PC-3 (cell line): Measurements from ENCODE around the gene ADAT2. TPM values are rescaled to one million over a fixed set of nuclear protein-coding genes. Genes with fewer than 3 reads are reported as not detected.

ENCODE experiments used
- ATAC-seq: fragments of 200-7000 bp; cut with Tn5 transposase; 2 replicates; pipeline ENCODE4 v1.9.1; 2020; ENCODE audit warnings: mild to moderate bottlenecking, moderate library complexity
- BruUV-seq: library from RNA; stranded (reverse); fragments of 400-500 nt; replicated peaks from 2 replicates; lab custom pipeline; 2021; lab: Mats Ljungman, UMichigan
- CTCF ChIA-PET: fragments of 300-600 bp; sonication (Branson Sonifier 250); formaldehyde crosslinking; loops from one replicate; lab custom pipeline; 2022; ENCODE audit warnings: antibody characterized with exemption; lab: Charles Lee
- POLR2A ChIA-PET: fragments of 300-600 bp; sonication (Branson Sonifier 250); formaldehyde crosslinking; loops from one replicate; lab custom pipeline; 2022; ENCODE audit warnings: antibody characterized with exemption; ENCODE audit not compliant: unreplicated experiment; lab: Charles Lee
- DNase-seq: peaks from one replicate; pipeline ENCODE4 v3.0.0-alpha.2; 2015
- H2AFZ ChIP-seq: fragments of 300-600 bp; sonication (generic); 2 replicates; pipeline ENCODE4 v1.6.0; 2016; ENCODE audit warnings: antibody characterized with exemption, low read length
- H3F3A ChIP-seq: fragments of 300-600 bp; sonication (generic); one replicate; pipeline ENCODE4 v1.6.0; 2017; ENCODE audit warnings: antibody characterized with exemption, low read length, control low read depth, mild to moderate bottlenecking; ENCODE audit not compliant: unreplicated experiment
- H3K27ac ChIP-seq: fragments of 300-600 bp; sonication (generic); 2 replicates; pipeline ENCODE4 v1.5.1; 2016; ENCODE audit warnings: mild to moderate bottlenecking, low read length
- H3K27me3 ChIP-seq: fragments of 300-600 bp; sonication (generic); 2 replicates; pipeline ENCODE4 v1.6.1; 2016; ENCODE audit warnings: low read length, mixed read lengths
- H3K36me3 ChIP-seq: fragments of 300-600 bp; sonication (generic); 2 replicates; pipeline ENCODE4 v1.6.1; 2016; ENCODE audit warnings: low read depth, mixed run types, low read length, mixed read lengths
- H3K4me1 ChIP-seq: fragments of 300-600 bp; sonication (generic); 2 replicates; pipeline ENCODE4 v1.5.1; 2016; ENCODE audit warnings: low read length; ENCODE audit not compliant: insufficient read depth
- H3K4me2 ChIP-seq: fragments of 300-600 bp; sonication (generic); 2 replicates; pipeline ENCODE4 v1.6.0; 2016; ENCODE audit warnings: low read length
- H3K4me3 ChIP-seq: fragments of 300-600 bp; sonication (generic); 2 replicates; pipeline ENCODE4 v1.5.1; 2016; ENCODE audit warnings: mild to moderate bottlenecking, low read length, mixed read lengths
- H3K79me2 ChIP-seq: fragments of 300-600 bp; sonication (generic); 2 replicates; pipeline ENCODE4 v1.6.1; 2017; ENCODE audit warnings: low read length, mixed read lengths
- H3K9ac ChIP-seq: fragments of 300-600 bp; sonication (generic); 2 replicates; pipeline ENCODE4 v1.6.0; 2016; ENCODE audit warnings: mild to moderate bottlenecking, low read length
- H3K9me2 ChIP-seq: fragments of 300-600 bp; sonication (generic); replicated peaks from 2 replicates; pipeline ENCODE4 v1.6.1; 2016; ENCODE audit warnings: mixed run types, low read length, mixed read lengths
- H3K9me3 ChIP-seq: fragments of 300-600 bp; sonication (generic); 2 replicates; pipeline ENCODE4 v1.6.1; 2016; ENCODE audit warnings: low read length, mixed read lengths
- H4K20me1 ChIP-seq: fragments of 300-600 bp; sonication (generic); 2 replicates; pipeline ENCODE4 v1.6.1; 2016; ENCODE audit warnings: low read length, mixed read lengths
- EZH2 ChIP-seq: fragments of 300-600 bp; sonication (generic); IDR thresholded peaks from one replicate; pipeline ENCODE4 v1.6.1; 2017; ENCODE audit warnings: antibody characterized with exemption, mild to moderate bottlenecking, low read length; ENCODE audit not compliant: unreplicated experiment
- EZH2phosphoT487 ChIP-seq: fragments of 300-600 bp; sonication (generic); IDR thresholded peaks from 2 replicates; pipeline ENCODE4 v1.6.1; 2018; ENCODE audit warnings: mild to moderate bottlenecking, antibody characterized with exemption, low read length, borderline replicate concordance
- intact Hi-C: fragments of 100-400 bp; cut with micrococcal nuclease; formaldehyde crosslinking; loops from 2 replicates; pipeline ENCODE4 v1.9.0; 2023
- total RNA-seq: library from RNA; depleted of rRNA; stranded (reverse); fragments of >200 nt; gene quantifications from 2 replicates; pipeline ENCODE4 v1.2.3, GENCODE V29; 2014
- TF ChIP-seq, protein P1 (sequence below): fragments of 300-600 bp; sonication (generic); conservative IDR thresholded peaks from 2 replicates; pipeline ENCODE4 v1.5.1; 2017; ENCODE audit warnings: antibody characterized with exemption, low read depth, mild to moderate bottlenecking, low read length

ADAT2 gene
- total RNA-seq, 1 experiment from 2014 or later = 5.1 TPM

GRCh38 chr6:143385636-143386035, 64.9 kb downstream of the ADAT2 start:
- no TSS peak for BruUV-seq
- no peaks in the 10 kb centered on the region for H3K9me3 ChIP-seq
- H3K4me3 ChIP-seq = no peak overlapping the region
- DNase-seq (no peak), ATAC-seq (no peak)
- intact Hi-C loops = no loop called here
- no peaks in the 10 kb centered on the region for H3K79me2 ChIP-seq
- H3K36me3 ChIP-seq = no peaks in the 10 kb centered on the region
- no peaks in the 10 kb centered on the region for H3K4me1 ChIP-seq
- H2AFZ ChIP-seq = no peak overlapping the region
- ChIA-PET CTCF (no interaction called here), POLR2A (no interaction called here)
- no peak overlapping the region for H3K4me2 ChIP-seq
- no peaks in the 10 kb centered on the region for H4K20me1 ChIP-seq
- H3K9me2 ChIP-seq = 0 out of 2 replicates have a peak, but pooled peaks cover 3% of the 10 kb centered on the region
- H3K27ac ChIP-seq = no peak overlapping the region
- no peaks in the 10 kb centered on the region for H3K27me3 ChIP-seq
- H3K9ac ChIP-seq = no peak overlapping the region
- no peaks in the 10 kb centered on the region for H3F3A ChIP-seq
- TF ChIP-seq, protein P1, sequence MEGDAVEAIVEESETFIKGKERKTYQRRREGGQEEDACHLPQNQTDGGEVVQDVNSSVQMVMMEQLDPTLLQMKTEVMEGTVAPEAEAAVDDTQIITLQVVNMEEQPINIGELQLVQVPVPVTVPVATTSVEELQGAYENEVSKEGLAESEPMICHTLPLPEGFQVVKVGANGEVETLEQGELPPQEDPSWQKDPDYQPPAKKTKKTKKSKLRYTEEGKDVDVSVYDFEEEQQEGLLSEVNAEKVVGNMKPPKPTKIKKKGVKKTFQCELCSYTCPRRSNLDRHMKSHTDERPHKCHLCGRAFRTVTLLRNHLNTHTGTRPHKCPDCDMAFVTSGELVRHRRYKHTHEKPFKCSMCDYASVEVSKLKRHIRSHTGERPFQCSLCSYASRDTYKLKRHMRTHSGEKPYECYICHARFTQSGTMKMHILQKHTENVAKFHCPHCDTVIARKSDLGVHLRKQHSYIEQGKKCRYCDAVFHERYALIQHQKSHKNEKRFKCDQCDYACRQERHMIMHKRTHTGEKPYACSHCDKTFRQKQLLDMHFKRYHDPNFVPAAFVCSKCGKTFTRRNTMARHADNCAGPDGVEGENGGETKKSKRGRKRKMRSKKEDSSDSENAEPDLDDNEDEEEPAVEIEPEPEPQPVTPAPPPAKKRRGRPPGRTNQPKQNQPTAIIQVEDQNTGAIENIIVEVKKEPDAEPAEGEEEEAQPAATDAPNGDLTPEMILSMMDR = no peak
- TF ChIP-seq EZH2 (no peak), EZH2phosphoT487 (no peak)

- H3K27ac ChIP-seq = no peak overlapping the region
- H3K79me2 ChIP-seq = no peaks in the 10 kb centered on the region
- BruUV-seq = no TSS peak
These were observed 73.6 kb downstream of the ADAT2 start for GRCh38 chr6:143376861-143377260.

DNA sequence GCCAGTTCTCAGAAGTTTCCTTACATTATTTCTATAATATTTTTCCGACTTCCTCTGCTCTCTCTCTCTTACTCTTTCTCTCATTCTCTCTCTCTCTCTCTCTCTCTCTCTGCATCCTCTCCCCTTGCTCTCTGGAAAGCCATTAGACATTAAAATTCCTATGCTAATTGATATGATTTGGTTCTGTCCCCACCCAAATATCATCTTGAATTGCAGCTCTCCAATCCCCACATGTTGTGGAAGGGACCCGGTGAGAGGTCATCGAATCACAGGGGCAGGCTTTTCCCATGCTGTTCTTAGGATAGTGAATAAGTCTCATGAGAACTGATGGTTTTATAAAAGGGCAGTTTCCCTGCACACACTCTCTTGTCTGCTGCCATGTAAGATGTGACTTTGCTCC, 74.1 kb downstream of the ADAT2 start:
- intact Hi-C loops = no loop called here
- no peaks in the 10 kb centered on the region for H4K20me1 ChIP-seq
- H3K9me2 ChIP-seq = no peaks in the 10 kb centered on the region
- H3K9ac ChIP-seq = no peak overlapping the region
- no peak overlapping the region for H3K27ac ChIP-seq
- H3K4me1 ChIP-seq = no peaks in the 10 kb centered on the region
- no peaks in the 10 kb centered on the region for H3K27me3 ChIP-seq
- ATAC-seq (no peak), DNase-seq (no peak)
- no peaks in the 10 kb centered on the region for H3F3A ChIP-seq
- H3K79me2 ChIP-seq = no peaks in the 10 kb centered on the region
- no peaks in the 10 kb centered on the region for H3K36me3 ChIP-seq
- CTCF ChIA-PET = no interaction called here
- H3K9me3 ChIP-seq = no peaks in the 10 kb centered on the region
- H2AFZ ChIP-seq = no peak overlapping the region
- H3K4me2 ChIP-seq = no peak overlapping the region
- TF ChIP-seq, protein P1 = no peak
- no peak for TF ChIP-seq EZH2
- no peak for TF ChIP-seq EZH2phosphoT487
- POLR2A ChIA-PET = no interaction called here
- no peak overlapping the region for H3K4me3 ChIP-seq
- no TSS peak for BruUV-seq

More at GRCh38 chr6:143376861-143377260, 73.6 kb downstream of the ADAT2 start:
- Histone ChIP-seq H3K4me1 (no peaks in the 10 kb centered on the region), H3K27me3 (no peaks in the 10 kb centered on the region), H3K9me2 (no peaks in the 10 kb centered on the region), H3K36me3 (no peaks in the 10 kb centered on the region), H4K20me1 (no peaks in the 10 kb centered on the region), H2AFZ (no peak overlapping the region), H3K9me3 (no peaks in the 10 kb centered on the region), H3K9ac (no peak overlapping the region), H3K4me3 (no peak overlapping the region), H3K4me2 (no peak overlapping the region), H3F3A (no peaks in the 10 kb centered on the region)
- ChIA-PET POLR2A (no interaction called here), CTCF (no interaction called here)
- DNase-seq (no peak), ATAC-seq (no peak)
- intact Hi-C loops = no loop called here
- TF ChIP-seq EZH2 (no peak), EZH2phosphoT487 (no peak)
- TF ChIP-seq, protein P1 = no peak
